ENCODE measurements around the gene TOGARAM2. TPM values are rescaled to one million over a fixed set of nuclear protein-coding genes. Genes with fewer than 3 reads are reported as not detected.

TOGARAM2 gene
- total RNA-seq (2021; fragmentation: NEBNext Ultra II Directional; extraction: Animal tissue kit (Norgen Biotek cat#: 25700)): not detected
- long read RNA-seq: 0 reads

DNA sequence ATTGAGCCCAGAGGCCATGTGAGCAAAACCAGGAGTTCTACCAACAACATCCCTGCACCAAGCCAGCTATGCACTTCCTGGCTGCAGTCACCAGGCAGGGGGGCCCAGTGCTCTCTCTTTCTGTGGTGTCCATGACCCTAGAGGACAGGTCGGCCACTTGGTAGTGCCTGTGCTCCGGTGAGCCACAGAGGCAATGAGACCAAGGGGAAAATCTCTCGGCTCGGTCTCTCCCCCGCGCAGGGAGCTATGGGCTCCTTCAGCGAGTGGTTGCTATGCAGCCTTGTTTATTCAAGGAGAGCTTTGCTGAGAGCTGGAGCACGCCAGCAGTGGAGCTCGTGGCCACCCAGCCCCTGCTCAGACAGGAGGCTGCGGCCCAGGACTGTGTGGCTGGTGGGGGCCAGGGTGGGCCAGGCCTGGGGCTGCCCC is at the start of gene TOGARAM2:
Gene TOGARAM2, plus strand, starts transcription at position 283 of the 426 bp plus-strand sequence. CDS start 13,537 bp downstream, outside the sequence.
- TF ChIP-seq, protein P1, sequence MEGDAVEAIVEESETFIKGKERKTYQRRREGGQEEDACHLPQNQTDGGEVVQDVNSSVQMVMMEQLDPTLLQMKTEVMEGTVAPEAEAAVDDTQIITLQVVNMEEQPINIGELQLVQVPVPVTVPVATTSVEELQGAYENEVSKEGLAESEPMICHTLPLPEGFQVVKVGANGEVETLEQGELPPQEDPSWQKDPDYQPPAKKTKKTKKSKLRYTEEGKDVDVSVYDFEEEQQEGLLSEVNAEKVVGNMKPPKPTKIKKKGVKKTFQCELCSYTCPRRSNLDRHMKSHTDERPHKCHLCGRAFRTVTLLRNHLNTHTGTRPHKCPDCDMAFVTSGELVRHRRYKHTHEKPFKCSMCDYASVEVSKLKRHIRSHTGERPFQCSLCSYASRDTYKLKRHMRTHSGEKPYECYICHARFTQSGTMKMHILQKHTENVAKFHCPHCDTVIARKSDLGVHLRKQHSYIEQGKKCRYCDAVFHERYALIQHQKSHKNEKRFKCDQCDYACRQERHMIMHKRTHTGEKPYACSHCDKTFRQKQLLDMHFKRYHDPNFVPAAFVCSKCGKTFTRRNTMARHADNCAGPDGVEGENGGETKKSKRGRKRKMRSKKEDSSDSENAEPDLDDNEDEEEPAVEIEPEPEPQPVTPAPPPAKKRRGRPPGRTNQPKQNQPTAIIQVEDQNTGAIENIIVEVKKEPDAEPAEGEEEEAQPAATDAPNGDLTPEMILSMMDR (IDR thresholded peaks at IDR 0.05): no peak
- Mint-ChIP-seq H3K9me3 (no peaks in the 10 kb centered on the region), H3K27ac (no peak within 1 kb of the TSS), H3K4me1 (ENCODE audit: low read depth) (peaks cover 16% of the 10 kb centered on the region), H3K36me3 (ENCODE audit: low read depth) (no peaks in the 10 kb centered on the region), H3K4me3 (no peak within 1 kb of the TSS), H3K27me3 (ENCODE audit: insufficient read depth) (peaks cover 16% of the 10 kb centered on the region)
- no peak for DNase-seq

DNA sequence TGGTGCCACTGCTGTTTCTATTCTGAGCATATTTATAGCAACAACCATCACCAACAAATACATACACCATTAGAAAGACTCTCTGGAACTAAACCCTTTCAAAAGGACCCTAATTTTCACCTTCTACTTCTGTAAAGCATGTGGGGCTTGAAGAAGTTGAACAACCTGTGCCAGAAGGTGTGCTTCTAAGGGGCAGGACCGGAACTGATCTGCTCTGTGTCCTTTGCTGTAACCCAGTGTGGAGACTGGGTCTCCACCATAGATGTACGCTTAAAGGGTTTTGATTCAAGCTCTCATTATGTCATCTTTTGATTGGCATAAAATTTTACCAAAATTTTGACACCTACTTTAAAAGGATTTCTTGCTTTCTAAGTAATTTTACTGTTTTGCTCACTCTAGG is 46.3 kb upstream of the TOGARAM2 start:
- no peaks in the 10 kb centered on the region; the same call in 1 of the 2 replicates for H3K27me3 Mint-ChIP-seq (ENCODE audit: insufficient read depth)

DNA sequence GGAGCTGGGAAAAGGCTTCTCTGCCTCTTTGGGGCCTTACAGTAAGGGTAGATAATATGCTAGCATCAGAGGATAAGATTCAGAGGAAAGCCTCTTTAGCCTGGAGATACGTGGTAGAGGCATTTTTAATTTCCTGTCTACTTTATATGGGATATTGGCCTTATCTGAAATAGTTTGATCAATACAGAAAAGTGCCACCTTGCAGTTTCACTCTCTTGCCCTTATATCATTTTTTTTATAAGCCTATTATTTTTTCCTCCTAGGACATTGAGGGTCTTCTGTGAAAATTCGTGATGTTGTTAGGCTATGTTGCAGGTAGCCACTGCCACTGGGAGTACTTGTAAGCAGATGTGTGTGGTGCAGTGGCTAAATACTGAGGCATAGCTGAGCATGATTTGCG is 40.1 kb upstream of the TOGARAM2 start:
- DNase-seq: no peak
- H3K9me3 Mint-ChIP-seq: no peaks in the 10 kb centered on the region
- H3K27ac Mint-ChIP-seq: no peak overlapping the region
- TF ChIP-seq, protein P1 (IDR thresholded peaks at IDR 0.05): no peak
- H3K27me3 Mint-ChIP-seq (ENCODE audit: insufficient read depth): 0 out of 2 replicates have a peak, but pooled peaks cover 4% of the 10 kb centered on the region
- H3K36me3 Mint-ChIP-seq (ENCODE audit: low read depth): peaks cover 58% of the 10 kb centered on the region
- H3K4me3 Mint-ChIP-seq: no peak overlapping the region
- no peaks in the 10 kb centered on the region for H3K4me1 Mint-ChIP-seq (ENCODE audit: low read depth)

More for the DNA sequence above, 46.3 kb upstream of the TOGARAM2 start:
- no peaks in the 10 kb centered on the region for H3K9me3 Mint-ChIP-seq
- DNase-seq: no peak
- TF ChIP-seq, protein P1 (IDR thresholded peaks at IDR 0.05): no peak
- H3K4me1 Mint-ChIP-seq (ENCODE audit: low read depth): peaks cover 9% of the 10 kb centered on the region
- H3K4me3 Mint-ChIP-seq: no peak overlapping the region
- peaks cover 39% of the 10 kb centered on the region for H3K36me3 Mint-ChIP-seq (ENCODE audit: low read depth)
- H3K27ac Mint-ChIP-seq: no peak overlapping the region

DNA sequence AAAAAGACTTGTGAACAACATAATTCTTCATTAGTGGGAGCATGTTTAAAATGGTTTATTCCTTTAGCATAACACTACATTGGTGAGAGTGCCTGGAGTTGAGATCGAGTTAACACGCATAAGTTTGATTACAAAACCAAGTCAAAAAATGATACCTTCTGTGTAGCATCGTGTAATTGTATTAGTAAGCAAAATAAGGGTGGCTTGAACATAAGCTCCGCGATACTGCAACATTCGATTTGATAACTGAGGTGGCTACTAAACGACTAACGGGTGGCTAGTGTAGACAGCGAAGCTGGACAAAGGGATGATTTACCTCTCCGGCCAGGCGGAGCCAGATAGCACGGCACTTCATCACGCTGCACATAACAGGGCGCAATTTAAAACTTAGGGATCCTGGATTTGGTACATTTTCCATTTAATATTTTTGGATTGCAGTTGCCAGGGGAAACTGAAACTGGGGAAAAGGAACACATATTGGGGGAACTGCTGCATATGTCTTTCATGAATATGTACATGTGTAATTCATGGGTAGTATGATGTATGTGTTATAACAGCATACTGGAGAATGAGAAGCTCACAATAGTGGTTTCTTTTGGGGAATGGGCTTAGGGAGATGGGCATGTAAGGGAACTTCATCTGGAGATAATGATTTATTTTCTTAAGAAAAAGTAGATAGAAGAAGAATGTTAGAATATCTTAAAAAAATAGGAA is 36.4 kb upstream of the TOGARAM2 start:
- H3K27me3 Mint-ChIP-seq (ENCODE audit: insufficient read depth): 0 out of 2 replicates have a peak, but pooled peaks cover 4% of the 10 kb centered on the region

DNA sequence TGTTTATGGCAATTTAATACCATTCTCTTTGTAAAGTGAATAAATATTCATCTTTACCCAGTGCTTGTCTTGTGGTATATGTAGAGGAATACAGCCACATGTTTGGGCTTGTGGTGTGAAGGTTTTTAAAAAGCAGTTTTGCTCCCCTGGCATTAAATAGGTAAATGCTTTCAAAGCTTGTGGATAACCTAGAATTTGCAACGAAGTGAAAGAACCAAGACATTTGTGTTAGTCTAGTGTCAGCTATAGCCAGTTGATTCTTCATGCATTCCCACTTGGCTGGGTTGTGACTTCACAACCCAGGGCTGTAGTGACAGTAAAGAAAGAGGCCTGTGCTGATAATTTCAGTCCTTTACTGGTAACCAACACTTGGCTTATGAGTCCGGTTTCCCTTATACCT is 32.9 kb upstream of the TOGARAM2 start:
- Mint-ChIP-seq H3K4me3 (no peak overlapping the region), H3K4me1 (ENCODE audit: low read depth) (peaks cover 33% of the 10 kb centered on the region), H3K9me3 (peaks cover 7% of the 10 kb centered on the region), H3K27ac (no peak overlapping the region), H3K27me3 (ENCODE audit: insufficient read depth) (peaks cover 3% of the 10 kb centered on the region; the same call in 1 of the 2 replicates), H3K36me3 (ENCODE audit: low read depth) (peaks cover 57% of the 10 kb centered on the region)
- DNase-seq: no peak
- TF ChIP-seq, protein P1 (IDR thresholded peaks at IDR 0.05): no peak

More for the DNA sequence above, 36.4 kb upstream of the TOGARAM2 start:
- Mint-ChIP-seq H3K36me3 (ENCODE audit: low read depth) (peaks cover 63% of the 10 kb centered on the region), H3K4me3 (no peak overlapping the region), H3K27ac (no peak overlapping the region), H3K4me1 (ENCODE audit: low read depth) (peaks cover 3% of the 10 kb centered on the region), H3K9me3 (peaks cover 7% of the 10 kb centered on the region; the same call in 1 of the 2 replicates)
- TF ChIP-seq, protein P1 (IDR thresholded peaks at IDR 0.05): no peak
- DNase-seq: no peak

All from HFFc6 (cell line).